PC-3 (cell line): Measurements from ENCODE around the gene APOA1. TPM values are rescaled to one million over a fixed set of nuclear protein-coding genes. Genes with fewer than 3 reads are reported as not detected.
"Not testable (repeated sequence)": the region's sequence is repeated elsewhere in the genome, so short reads cannot be mapped to it uniquely, and the experiment has no call there.

Experiments used
- ATAC-seq: fragments of 200-7000 bp; cut with Tn5 transposase; 2 replicates; pipeline ENCODE4 v1.9.1; 2020; ENCODE audit warnings: mild to moderate bottlenecking, moderate library complexity
- BruUV-seq: library from RNA; stranded (reverse); fragments of 400-500 nt; replicated peaks from 2 replicates; lab custom pipeline; 2021; lab: Mats Ljungman, UMichigan
- CTCF ChIA-PET: fragments of 300-600 bp; sonication (Branson Sonifier 250); formaldehyde crosslinking; loops from one replicate; lab custom pipeline; 2022; ENCODE audit warnings: antibody characterized with exemption; lab: Charles Lee
- POLR2A ChIA-PET: fragments of 300-600 bp; sonication (Branson Sonifier 250); formaldehyde crosslinking; loops from one replicate; lab custom pipeline; 2022; ENCODE audit warnings: antibody characterized with exemption; ENCODE audit not compliant: unreplicated experiment; lab: Charles Lee
- DNase-seq: peaks from one replicate; pipeline ENCODE4 v3.0.0-alpha.2; 2015
- H2AFZ ChIP-seq: fragments of 300-600 bp; sonication (generic); 2 replicates; pipeline ENCODE4 v1.6.0; 2016; ENCODE audit warnings: antibody characterized with exemption, low read length
- H3F3A ChIP-seq: fragments of 300-600 bp; sonication (generic); one replicate; pipeline ENCODE4 v1.6.0; 2017; ENCODE audit warnings: antibody characterized with exemption, low read length, control low read depth, mild to moderate bottlenecking; ENCODE audit not compliant: unreplicated experiment
- H3K27ac ChIP-seq: fragments of 300-600 bp; sonication (generic); 2 replicates; pipeline ENCODE4 v1.5.1; 2016; ENCODE audit warnings: mild to moderate bottlenecking, low read length
- H3K27me3 ChIP-seq: fragments of 300-600 bp; sonication (generic); 2 replicates; pipeline ENCODE4 v1.6.1; 2016; ENCODE audit warnings: low read length, mixed read lengths
- H3K36me3 ChIP-seq: fragments of 300-600 bp; sonication (generic); 2 replicates; pipeline ENCODE4 v1.6.1; 2016; ENCODE audit warnings: low read depth, mixed run types, low read length, mixed read lengths
- H3K4me1 ChIP-seq: fragments of 300-600 bp; sonication (generic); 2 replicates; pipeline ENCODE4 v1.5.1; 2016; ENCODE audit warnings: low read length; ENCODE audit not compliant: insufficient read depth
- H3K4me2 ChIP-seq: fragments of 300-600 bp; sonication (generic); 2 replicates; pipeline ENCODE4 v1.6.0; 2016; ENCODE audit warnings: low read length
- H3K4me3 ChIP-seq: fragments of 300-600 bp; sonication (generic); 2 replicates; pipeline ENCODE4 v1.5.1; 2016; ENCODE audit warnings: mild to moderate bottlenecking, low read length, mixed read lengths
- H3K79me2 ChIP-seq: fragments of 300-600 bp; sonication (generic); 2 replicates; pipeline ENCODE4 v1.6.1; 2017; ENCODE audit warnings: low read length, mixed read lengths
- H3K9ac ChIP-seq: fragments of 300-600 bp; sonication (generic); 2 replicates; pipeline ENCODE4 v1.6.0; 2016; ENCODE audit warnings: mild to moderate bottlenecking, low read length
- H3K9me2 ChIP-seq: fragments of 300-600 bp; sonication (generic); replicated peaks from 2 replicates; pipeline ENCODE4 v1.6.1; 2016; ENCODE audit warnings: mixed run types, low read length, mixed read lengths
- H3K9me3 ChIP-seq: fragments of 300-600 bp; sonication (generic); 2 replicates; pipeline ENCODE4 v1.6.1; 2016; ENCODE audit warnings: low read length, mixed read lengths
- H4K20me1 ChIP-seq: fragments of 300-600 bp; sonication (generic); 2 replicates; pipeline ENCODE4 v1.6.1; 2016; ENCODE audit warnings: low read length, mixed read lengths
- EZH2 ChIP-seq: fragments of 300-600 bp; sonication (generic); IDR thresholded peaks from one replicate; pipeline ENCODE4 v1.6.1; 2017; ENCODE audit warnings: antibody characterized with exemption, mild to moderate bottlenecking, low read length; ENCODE audit not compliant: unreplicated experiment
- EZH2phosphoT487 ChIP-seq: fragments of 300-600 bp; sonication (generic); IDR thresholded peaks from 2 replicates; pipeline ENCODE4 v1.6.1; 2018; ENCODE audit warnings: mild to moderate bottlenecking, antibody characterized with exemption, low read length, borderline replicate concordance
- intact Hi-C: fragments of 100-400 bp; cut with micrococcal nuclease; formaldehyde crosslinking; loops from 2 replicates; pipeline ENCODE4 v1.9.0; 2023
- total RNA-seq: library from RNA; depleted of rRNA; stranded (reverse); fragments of >200 nt; gene quantifications from 2 replicates; pipeline ENCODE4 v1.2.3, GENCODE V29; 2014
- TF ChIP-seq, protein P1 (sequence below): fragments of 300-600 bp; sonication (generic); conservative IDR thresholded peaks from 2 replicates; pipeline ENCODE4 v1.5.1; 2017; ENCODE audit warnings: antibody characterized with exemption, low read depth, mild to moderate bottlenecking, low read length

APOA1 gene
- total RNA-seq, 1 experiment from 2014 or later = 0.33 TPM

DNA sequence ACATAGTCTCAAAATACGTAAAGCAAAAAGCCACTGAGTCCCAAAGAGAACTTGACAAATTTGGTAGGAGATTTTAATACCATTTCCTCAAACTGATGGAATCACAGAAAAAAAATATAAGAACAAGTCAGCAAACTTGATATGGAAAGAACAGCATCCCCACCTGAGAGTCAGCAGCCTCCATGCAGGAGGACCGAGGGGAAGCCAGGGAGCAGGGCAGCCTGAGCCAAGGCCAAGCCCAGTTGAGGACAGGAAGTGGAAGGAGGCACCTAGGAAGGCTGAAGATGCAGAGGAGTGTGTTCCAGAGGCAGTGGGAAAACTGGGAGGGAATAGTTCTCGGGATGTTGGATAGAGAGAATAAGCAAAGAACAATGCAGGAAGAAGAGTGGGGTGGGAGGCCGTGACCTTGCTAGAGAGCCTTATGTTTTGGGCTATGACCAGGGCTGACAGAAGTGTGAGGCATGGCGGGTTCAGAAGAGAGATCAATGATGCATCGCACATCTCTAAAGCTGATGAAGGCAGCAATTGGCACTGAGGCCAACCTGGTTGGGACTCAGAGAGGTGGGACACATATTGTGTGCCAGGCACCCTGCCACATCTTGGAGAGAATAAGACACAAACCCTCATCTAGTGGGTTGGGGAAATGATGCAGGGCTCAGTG is 29.7 kb downstream of the APOA1 start:
- H2AFZ ChIP-seq = no peak overlapping the region
- no peaks in the 10 kb centered on the region for H3K79me2 ChIP-seq
- no peaks in the 10 kb centered on the region for H3K9me2 ChIP-seq
- no peaks in the 10 kb centered on the region for H3F3A ChIP-seq
- no peak overlapping the region for H3K27ac ChIP-seq
- no TSS peak for BruUV-seq
- H3K9ac ChIP-seq = no peak overlapping the region
- DNase-seq (no peak), ATAC-seq (no peak)
- no peaks in the 10 kb centered on the region for H3K36me3 ChIP-seq
- intact Hi-C loops = no loop called here
- H3K4me1 ChIP-seq = peaks cover 6% of the 10 kb centered on the region; the same call in 1 of the 2 replicates
- no peaks in the 10 kb centered on the region for H3K27me3 ChIP-seq
- ChIA-PET POLR2A (interaction anchor here (0.5 kb wide), 1 partner anchor 30 kb away, joined by 3 read pairs; the partner anchor contains the start of gene APOA1), CTCF (no interaction called here)
- H3K4me2 ChIP-seq = no peak overlapping the region
- no peak overlapping the region for H3K4me3 ChIP-seq
- no peaks in the 10 kb centered on the region for H4K20me1 ChIP-seq
- no peaks in the 10 kb centered on the region for H3K9me3 ChIP-seq
- TF ChIP-seq, protein P1, sequence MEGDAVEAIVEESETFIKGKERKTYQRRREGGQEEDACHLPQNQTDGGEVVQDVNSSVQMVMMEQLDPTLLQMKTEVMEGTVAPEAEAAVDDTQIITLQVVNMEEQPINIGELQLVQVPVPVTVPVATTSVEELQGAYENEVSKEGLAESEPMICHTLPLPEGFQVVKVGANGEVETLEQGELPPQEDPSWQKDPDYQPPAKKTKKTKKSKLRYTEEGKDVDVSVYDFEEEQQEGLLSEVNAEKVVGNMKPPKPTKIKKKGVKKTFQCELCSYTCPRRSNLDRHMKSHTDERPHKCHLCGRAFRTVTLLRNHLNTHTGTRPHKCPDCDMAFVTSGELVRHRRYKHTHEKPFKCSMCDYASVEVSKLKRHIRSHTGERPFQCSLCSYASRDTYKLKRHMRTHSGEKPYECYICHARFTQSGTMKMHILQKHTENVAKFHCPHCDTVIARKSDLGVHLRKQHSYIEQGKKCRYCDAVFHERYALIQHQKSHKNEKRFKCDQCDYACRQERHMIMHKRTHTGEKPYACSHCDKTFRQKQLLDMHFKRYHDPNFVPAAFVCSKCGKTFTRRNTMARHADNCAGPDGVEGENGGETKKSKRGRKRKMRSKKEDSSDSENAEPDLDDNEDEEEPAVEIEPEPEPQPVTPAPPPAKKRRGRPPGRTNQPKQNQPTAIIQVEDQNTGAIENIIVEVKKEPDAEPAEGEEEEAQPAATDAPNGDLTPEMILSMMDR = no peak
- TF ChIP-seq EZH2phosphoT487 (no peak), EZH2 (no peak)

DNA sequence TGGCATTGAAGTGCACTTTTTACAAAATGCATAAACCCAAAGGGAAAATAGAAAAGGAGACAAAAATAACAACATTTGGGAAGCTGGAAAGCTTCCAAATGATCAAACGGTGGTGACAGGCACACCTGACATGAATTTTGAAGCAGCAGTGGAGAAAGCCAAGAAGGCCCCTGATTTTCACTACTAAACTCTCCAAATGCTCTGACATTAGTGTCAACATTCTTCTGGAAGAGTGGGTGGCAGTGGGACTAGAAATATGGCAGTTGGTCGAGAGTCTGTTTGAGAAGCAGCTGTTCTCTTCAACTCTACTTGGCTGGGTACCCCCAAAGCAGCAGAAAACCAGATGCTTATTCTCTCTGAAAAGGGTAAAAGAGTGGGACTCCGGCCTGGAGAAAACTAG is 33.4 kb downstream of the APOA1 start:
- Histone ChIP-seq H4K20me1 (no peaks in the 10 kb centered on the region), H3K4me1 (peaks cover 5% of the 10 kb centered on the region; the same call in 1 of the 2 replicates), H3K27ac (no peak overlapping the region), H3K79me2 (no peaks in the 10 kb centered on the region), H3K4me2 (no peak overlapping the region), H3K4me3 (no peak overlapping the region), H2AFZ (no peak overlapping the region), H3K9me2 (no peaks in the 10 kb centered on the region), H3K9me3 (no peaks in the 10 kb centered on the region), H3K36me3 (no peaks in the 10 kb centered on the region), H3F3A (no peaks in the 10 kb centered on the region), H3K9ac (no peak overlapping the region), H3K27me3 (no peaks in the 10 kb centered on the region)
- ATAC-seq (no peak), DNase-seq (no peak)
- intact Hi-C loops = no loop called here
- TF ChIP-seq, protein P1 = no peak
- TF ChIP-seq EZH2phosphoT487 (no peak), EZH2 (no peak)
- no TSS peak for BruUV-seq
- ChIA-PET POLR2A (no interaction called here), CTCF (no interaction called here)

DNA sequence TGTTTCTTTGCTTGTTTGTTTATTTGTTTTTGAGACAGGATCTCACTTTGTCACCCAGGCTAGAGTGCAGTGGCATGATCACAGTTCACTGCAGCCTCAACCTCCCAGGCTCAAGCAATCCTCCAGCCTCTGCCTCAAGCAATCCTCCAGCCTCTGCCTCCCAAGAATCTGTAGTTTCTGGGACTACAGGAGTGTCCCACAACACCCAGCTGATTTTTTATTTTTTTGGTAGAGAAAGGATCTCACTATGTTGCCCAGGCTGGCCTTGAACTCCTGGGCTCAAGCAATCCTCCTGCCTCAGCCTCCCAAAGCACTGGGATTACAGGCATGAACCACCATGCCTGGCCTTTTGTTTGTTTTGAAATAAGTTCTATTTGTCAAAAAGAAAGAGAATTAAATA is 35.8 kb downstream of the APOA1 start:
- DNase-seq, H3K9ac ChIP-seq, H3K9me2 ChIP-seq, H3K4me2 ChIP-seq, H3K36me3 ChIP-seq, ATAC-seq, H2AFZ ChIP-seq, H3K27ac ChIP-seq, H4K20me1 ChIP-seq, H3K27me3 ChIP-seq, CTCF ChIA-PET, intact Hi-C loops, H3K9me3 ChIP-seq, H3K4me3 ChIP-seq, H3K4me1 ChIP-seq, H3F3A ChIP-seq, BruUV-seq, H3K79me2 ChIP-seq: not testable (repeated sequence)
- POLR2A ChIA-PET = interaction anchor here (0.6 kb wide), 1 partner anchor 20 kb away, joined by 6 read pairs; no protein-coding TSS in a partner anchor
